H1 (cell line): ENCODE measurements around the gene SLC35E3. TPM values are rescaled to one million over a fixed set of nuclear protein-coding genes. Genes with fewer than 3 reads are reported as not detected.

Experiments used
- CTCF ChIA-PET: fragments of 300-600 bp; sonication (Branson Sonifier 250); formaldehyde crosslinking; loops from one replicate; lab custom pipeline; 2021; ENCODE audit not compliant: partially characterized antibody; lab: Charles Lee
- POLR2A ChIA-PET: fragments of 300-600 bp; sonication (Branson Sonifier 250); formaldehyde crosslinking; loops from one replicate; lab custom pipeline; 2021; ENCODE audit warnings: inconsistent platforms; ENCODE audit not compliant: partially characterized antibody; lab: Charles Lee
- DNase-seq, 2 experiments: peaks; one replicate each; pipeline versions ENCODE4 v3.0.0 to v3.0.0-alpha.2; 2010 to 2022; ENCODE audit warnings: low spot score in 2 of 2, low read depth in 1 of 2, mixed read lengths in 1 of 2
- FAIRE-seq: peaks from 2 replicates; lab custom pipeline; 2011; peaks lifted over from hg19 to GRCh38; lab: Jason Lieb, UNC
- H2AFZ ChIP-seq: 2 replicates; pipeline ENCODE4 v1.8.1; 2012; ENCODE audit warnings: low read length, inconsistent platforms
- H2AK5ac ChIP-seq: 2 replicates; pipeline ENCODE4 v1.6.1; 2013; ENCODE audit warnings: low read depth, low read length
- H2BK120ac ChIP-seq: replicated peaks from 2 replicates; pipeline ENCODE3; 2013; ENCODE audit warnings: low read depth, low read length, inconsistent platforms
- H2BK12ac ChIP-seq: 2 replicates; pipeline ENCODE4 v1.6.1; 2013; ENCODE audit warnings: low read depth, low read length
- H2BK15ac ChIP-seq: 2 replicates; pipeline ENCODE4 v1.6.1; 2013; ENCODE audit warnings: low read length
- H2BK20ac ChIP-seq: 2 replicates; pipeline ENCODE4 v1.6.1; 2013; ENCODE audit warnings: low read length
- H2BK5ac ChIP-seq: 2 replicates; pipeline ENCODE4 v1.6.1; 2013; ENCODE audit warnings: low read depth, low read length
- H3K14ac ChIP-seq: 2 replicates; pipeline ENCODE4 v1.6.1; 2013; ENCODE audit warnings: inconsistent platforms; ENCODE audit not compliant: insufficient read length
- H3K18ac ChIP-seq: 2 replicates; pipeline ENCODE4 v1.6.1; 2013; ENCODE audit warnings: low read length; ENCODE audit errors: extremely low read depth
- H3K23ac ChIP-seq: 2 replicates; pipeline ENCODE4 v1.6.1; 2013; ENCODE audit warnings: inconsistent platforms; ENCODE audit not compliant: insufficient read length
- H3K23me2 ChIP-seq: 2 replicates; pipeline ENCODE4 v1.6.1; 2013; ENCODE audit warnings: low read depth, low read length
- H3K27ac ChIP-seq: 2 replicates; pipeline ENCODE4 v1.6.1; 2011; ENCODE audit warnings: low read depth, low read length, inconsistent platforms
- H3K27me3 ChIP-seq, 4 experiments: replicated peaks in 1 of 4; 1 replicate in 1 of 4; 2 replicates in 3 of 4; pipeline versions ENCODE4 v1.6.1 to v1.8.1; 2011 to 2013; ENCODE audit warnings: low read length in 3 of 4, mild to moderate bottlenecking in 3 of 4, inconsistent platforms in 2 of 4, mixed read lengths in 2 of 4, moderate library complexity in 1 of 4; ENCODE audit not compliant: control insufficient read depth in 3 of 4, insufficient read depth in 3 of 4; ENCODE audit errors: extremely low read depth in 1 of 4
- H3K36me3 ChIP-seq, 4 experiments: 2 replicates each; pipeline versions ENCODE4 v1.6.1 to v1.8.1; 2011 to 2013; ENCODE audit warnings: mild to moderate bottlenecking in 4 of 4, low read length in 3 of 4, moderate library complexity in 2 of 4, control low read depth in 1 of 4, inconsistent platforms in 1 of 4; ENCODE audit not compliant: insufficient read depth in 4 of 4, control insufficient read depth in 2 of 4
- H3K4ac ChIP-seq: replicated peaks from 2 replicates; pipeline ENCODE3; 2013; ENCODE audit warnings: low read length, low read depth, mixed read lengths, inconsistent platforms; ENCODE audit not compliant: insufficient read length
- H3K4me1 ChIP-seq, 4 experiments: replicated peaks in 1 of 4; 1 replicate in 1 of 4; 2 replicates in 3 of 4; pipeline versions ENCODE4 v1.6.1 to v1.8.1; 2011 to 2013; ENCODE audit warnings: low read length in 3 of 4, inconsistent platforms in 2 of 4, mixed read lengths in 1 of 4; ENCODE audit not compliant: insufficient read depth in 4 of 4, control insufficient read depth in 3 of 4
- H3K4me2 ChIP-seq, 2 experiments: 2 replicates each; pipeline versions ENCODE4 v1.6.1 to v1.8.1; 2011 to 2013; ENCODE audit warnings: low read depth in 2 of 2, low read length in 2 of 2, control low read depth in 1 of 2, inconsistent platforms in 1 of 2, mild to moderate bottlenecking in 1 of 2; ENCODE audit not compliant: insufficient read depth in 1 of 2
- H3K4me3 ChIP-seq, 4 experiments: fragments of 200-600, 300-600 bp in 1 of 4; sonication (generic), shearing (Covaris generic), sonication (Bioruptor Twin) in 1 of 4; 2 replicates each; pipeline versions ENCODE4 v1.5.1 to v1.8.1; 2011 to 2016; ENCODE audit warnings: low read length in 4 of 4, low read depth in 3 of 4, control low read depth in 2 of 4, inconsistent platforms in 2 of 4, mild to moderate bottlenecking in 2 of 4, mixed read lengths in 1 of 4, moderate library complexity in 1 of 4; ENCODE audit not compliant: insufficient read depth in 2 of 4; ENCODE audit errors: extremely low read depth in 1 of 4
- H3K56ac ChIP-seq: replicated peaks from 2 replicates; pipeline ENCODE3; 2013; ENCODE audit warnings: low read depth, mild to moderate bottlenecking, mixed read lengths, low read length, inconsistent platforms; ENCODE audit not compliant: insufficient read length
- H3K79me1 ChIP-seq: 2 replicates; pipeline ENCODE4 v1.6.1; 2013; ENCODE audit warnings: low read depth, low read length, control low read depth
- H3K79me2 ChIP-seq, 2 experiments: 2 replicates each; pipeline versions ENCODE4 v1.6.1 to v1.8.1; 2012 to 2013; ENCODE audit warnings: low read length in 2 of 2, mild to moderate bottlenecking in 2 of 2, inconsistent platforms in 1 of 2; ENCODE audit not compliant: insufficient read depth in 2 of 2, control insufficient read depth in 1 of 2
- H3K9ac ChIP-seq, 4 experiments: replicated peaks in 1 of 4; 1 replicate in 1 of 4; 2 replicates in 3 of 4; pipeline versions ENCODE4 v1.6.1 to v1.8.1; 2011 to 2013; ENCODE audit warnings: low read depth in 3 of 4, low read length in 3 of 4, control low read depth in 2 of 4, mild to moderate bottlenecking in 2 of 4, moderate library complexity in 2 of 4, inconsistent platforms in 1 of 4; ENCODE audit errors: extremely low read depth in 1 of 4
- H3K9me3 ChIP-seq, 2 experiments: 2 replicates each; pipeline versions ENCODE4 v1.6.1 to v1.8.1; 2012 to 2013; ENCODE audit warnings: mild to moderate bottlenecking in 2 of 2, moderate library complexity in 2 of 2, control low read depth in 1 of 2, inconsistent platforms in 1 of 2, low read depth in 1 of 2, low read length in 1 of 2, mixed read lengths in 1 of 2; ENCODE audit not compliant: insufficient read depth in 2 of 2
- H4K20me1 ChIP-seq, 2 experiments: replicated peaks in 1 of 2; 2 replicates each; pipeline versions ENCODE3 to v1.8.1; 2011 to 2013; ENCODE audit warnings: inconsistent platforms in 2 of 2, low read length in 2 of 2, mild to moderate bottlenecking in 1 of 2; ENCODE audit not compliant: insufficient read depth in 2 of 2, control insufficient read depth in 1 of 2
- H4K5ac ChIP-seq: 2 replicates; pipeline ENCODE4 v1.6.1; 2013; ENCODE audit warnings: low read length, low read depth, mixed read lengths, inconsistent platforms; ENCODE audit not compliant: insufficient read length
- H4K8ac ChIP-seq: 2 replicates; pipeline ENCODE4 v1.8.0; 2013; ENCODE audit warnings: mild to moderate bottlenecking, moderate library complexity, low read length, inconsistent platforms; ENCODE audit not compliant: insufficient read depth; ENCODE audit errors: extremely low read depth
- H4K91ac ChIP-seq: replicated peaks from 2 replicates; pipeline ENCODE3; 2013; ENCODE audit warnings: low read length, mixed read lengths, inconsistent platforms; ENCODE audit not compliant: insufficient read length
- BACH1 ChIP-seq: IDR thresholded peaks from 2 replicates; pipeline ENCODE4 v1.6.1; 2012; ENCODE audit warnings: low read length, improper control_type of control experiment
- CBX5 ChIP-seq: fragments of 300-800, 300-1000 bp; sonication (generic); IDR thresholded peaks from 2 replicates; pipeline ENCODE4 v1.7.1; 2016; ENCODE audit warnings: antibody characterized with exemption, low read length, low read depth
- EZH2 ChIP-seq: fragments of 200-600 bp; sonication (generic); IDR thresholded peaks from 2 replicates; pipeline ENCODE4 v1.7.1; 2012; ENCODE audit warnings: low read depth, mild to moderate bottlenecking, moderate library complexity, low read length, inconsistent platforms; ENCODE audit not compliant: severe bottlenecking
- JUN ChIP-seq: IDR thresholded peaks from 2 replicates; pipeline ENCODE4 v1.6.1; 2011; ENCODE audit warnings: low read depth, mild to moderate bottlenecking, improper control_type of control experiment, low read length
- NRF1 ChIP-seq: IDR thresholded peaks from 2 replicates; pipeline ENCODE4 v1.6.1; 2011; ENCODE audit warnings: mild to moderate bottlenecking, low read depth, low read length, improper control_type of control experiment
- SUZ12 ChIP-seq: fragments of 200-600 bp; sonication (generic); IDR thresholded peaks from 2 replicates; pipeline ENCODE4 v1.6.1; 2012; ENCODE audit warnings: mild to moderate bottlenecking, inconsistent platforms, low read length, moderate library complexity, mixed read lengths
- TAF7 ChIP-seq: optimal IDR thresholded peaks from 2 replicates; pipeline ENCODE3; 2011; ENCODE audit warnings: low read depth, mild to moderate bottlenecking, inconsistent platforms, low read length, moderate library complexity, borderline replicate concordance
- WGBS, 2 experiments: shearing (Covaris generic) in 1 of 2; methylation state at CpG; one replicate each; pipeline versions ENCODE4 v1.1.6 to v1.1.7; 2013 to 2015; ENCODE audit warnings: low lambda C conversion rate in 2 of 2, mixed read lengths in 2 of 2, inconsistent platforms in 1 of 2, low coverage in 1 of 2, missing lambda C conversion rate in 1 of 2; ENCODE audit not compliant: insufficient replicate concordance in 2 of 2, insufficient coverage in 1 of 2, insufficient read length in 1 of 2; ENCODE audit errors: extremely low coverage in 1 of 2, missing lambda C conversion rate in 1 of 2; 5-methylcytosine and 5-hydroxymethylcytosine counted together
- polyA plus RNA-seq, 7 experiments: library from polyadenylated mRNA; depleted of rRNA in 3 of 7; stranded (reverse) in 5 of 7; unstranded in 2 of 7; fragments of >200 nt in 5 of 7; fragments of 200-250 nt in 2 of 7; gene quantifications; 1 replicate in 5 of 7; 2 replicates in 1 of 7; 4 replicates in 1 of 7; pipeline versions ENCODE4 v1.2.1 to v1.2.3, GENCODE V29; 2011 to 2013; ENCODE audit warnings: missing spikeins in 2 of 7, mixed read lengths in 2 of 7
- total RNA-seq: library from RNA; stranded (reverse); fragmentation: NEBNext Ultra II Directional; extraction: Animal tissue kit (Norgen Biotek cat#: 25700); gene quantifications from 2 replicates; pipeline ENCODE4 v1.2.1, GENCODE V29; 2021

SLC35E3 gene
- total and polyA plus RNA-seq, 2 of the 8 experiments (the other 6 are each of a cell fraction or from before 2014, with no cell fraction given) = 10.0 to 10.9 TPM

DNA sequence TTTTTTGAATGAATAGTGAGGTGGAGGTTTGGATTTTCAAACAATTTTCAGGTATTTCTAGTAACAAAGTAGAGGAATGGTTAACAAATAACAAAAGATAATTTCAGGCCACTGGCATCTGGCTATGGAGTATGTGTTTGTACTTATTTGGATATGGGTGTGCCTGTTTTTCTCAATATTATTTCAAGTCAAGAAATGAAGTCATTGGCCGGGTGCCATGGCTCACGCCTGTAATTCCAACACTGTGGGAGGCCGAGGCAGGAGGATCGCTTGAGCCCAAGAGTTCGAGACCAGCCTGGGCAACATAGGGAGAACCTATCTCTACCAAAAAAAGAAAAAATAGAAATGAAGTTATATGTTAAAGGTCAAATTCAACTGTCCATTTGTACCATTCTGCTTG, 13.9 kb downstream of the SLC35E3 start:
- Histone ChIP-seq H3K23me2 (no peaks in the 10 kb centered on the region), H3K9ac (no peak overlapping the region), H3K4me3 (no peak overlapping the region), H4K20me1 (peaks cover 0 to 2% of the 10 kb centered on the region in 2 experiments), H3K4me2 (no peak overlapping the region), H3K36me3 (peaks cover under 1 to 23% (median 7%) of the 10 kb centered on the region in 4 experiments; a peak in 5 of 8 replicates), H3K9me3 (no peaks in the 10 kb centered on the region), H3K56ac (no peak overlapping the region), H3K23ac (no peak overlapping the region), H3K4ac (no peak overlapping the region), H2AFZ (no peak overlapping the region), H3K18ac (no peak overlapping the region), H4K5ac (no peak overlapping the region), H4K8ac (no peak overlapping the region), H3K27me3 (no peaks in the 10 kb centered on the region), H3K79me2 (no peaks in the 10 kb centered on the region), H2BK12ac (no peak overlapping the region), H3K79me1 (no peaks in the 10 kb centered on the region), H2BK5ac (no peak overlapping the region), H2BK20ac (no peak overlapping the region), H3K14ac (no peak overlapping the region), H2BK120ac (no peak overlapping the region), H2BK15ac (no peak overlapping the region), H3K27ac (no peak overlapping the region), H3K4me1 (no peaks in the 10 kb centered on the region), H2AK5ac (no peak overlapping the region), H4K91ac (no peak overlapping the region)
- WGBS, 2 experiments = 87% methylated on average over 5 of the region's 5 CpGs; no CpG with 5 or more reads in 1 of the 2 experiments
- DNase-seq = no peak
- CTCF ChIA-PET = no interaction called here
- POLR2A ChIA-PET = interaction anchor here (0.8 kb wide), 1 partner anchor 10 kb away, joined by 3 read pairs; no protein-coding TSS in a partner anchor
- FAIRE-seq = no peak
- TF ChIP-seq TAF7 (no peak), NRF1 (no peak), JUN (no peak), BACH1 (no peak), CBX5 (no peak), EZH2 (no peak), SUZ12 (no peak)
